ENCODE measurements around the gene RAPGEF6.

RAPGEF6 gene

GRCh38 chr5:131607903-131608540, 27.0 kb downstream of the RAPGEF6 start:
- TF ChIP-seq EZH2phosphoT487 (IDR thresholded peaks at IDR 0.05; ENCODE audit: borderline replicate concordance, low read length) (no peak), CTCF (IDR thresholded peaks at IDR 0.05; ENCODE audit: low read depth, low read length, poor library complexity, severe bottlenecking) (no peak)
- Histone ChIP-seq H3K4me2 (ENCODE audit: low read length) (no peak overlapping the region), H3K4me3 (ENCODE audit: low read length) (no peak overlapping the region), H3K79me2 (ENCODE audit: control insufficient read depth, low read length) (peaks cover 97% of the 10 kb centered on the region), H3K27me3 (ENCODE audit: control insufficient read depth, low read length) (no peaks in the 10 kb centered on the region), H3K36me3 (ENCODE audit: control insufficient read depth, low read length) (peaks cover 29% of the 10 kb centered on the region), H3K4me1 (ENCODE audit: control insufficient read depth, low read length) (peaks cover 6% of the 10 kb centered on the region; the same call in 1 of the 2 replicates), H3F3A (ENCODE audit: control insufficient read depth, insufficient read depth) (no peaks in the 10 kb centered on the region), H3K9me2 (replicated peaks; ENCODE audit: control insufficient read depth, low read length) (no peaks in the 10 kb centered on the region), H3K27ac (ENCODE audit: low read depth, low read length) (no peak overlapping the region), H3K9me3 (ENCODE audit: control insufficient read depth, insufficient read depth, low read length) (no peaks in the 10 kb centered on the region), H4K20me1 (ENCODE audit: control insufficient read depth, insufficient read depth, low read depth, low read length) (peaks cover 20% of the 10 kb centered on the region; the same call in 1 of the 2 replicates)

- Histone ChIP-seq H3K9me2 (replicated peaks; ENCODE audit: control insufficient read depth, low read length) (no peaks in the 10 kb centered on the region), H3K9me3 (ENCODE audit: control insufficient read depth, insufficient read depth, low read length) (no peaks in the 10 kb centered on the region), H3K27ac (ENCODE audit: low read depth, low read length) (no peak overlapping the region), H4K20me1 (ENCODE audit: control insufficient read depth, insufficient read depth, low read depth, low read length) (peaks cover 17% of the 10 kb centered on the region; the same call in 1 of the 2 replicates), H3K36me3 (ENCODE audit: control insufficient read depth, low read length) (peaks cover 34% of the 10 kb centered on the region), H3K4me1 (ENCODE audit: control insufficient read depth, low read length) (peaks cover 6% of the 10 kb centered on the region; the same call in 1 of the 2 replicates), H3K4me3 (ENCODE audit: low read length) (no peak overlapping the region), H3F3A (ENCODE audit: control insufficient read depth, insufficient read depth) (no peaks in the 10 kb centered on the region), H3K27me3 (ENCODE audit: control insufficient read depth, low read length) (no peaks in the 10 kb centered on the region), H3K79me2 (ENCODE audit: control insufficient read depth, low read length) (peaks cover 96% of the 10 kb centered on the region), H3K4me2 (ENCODE audit: low read length) (no peak overlapping the region)
- TF ChIP-seq CTCF (IDR thresholded peaks at IDR 0.05; ENCODE audit: low read depth, low read length, poor library complexity, severe bottlenecking), result no peak
- no peak for TF ChIP-seq EZH2phosphoT487 (IDR thresholded peaks at IDR 0.05; ENCODE audit: borderline replicate concordance, low read length)
Measured at GRCh38 chr5:131607418-131607817, 27.6 kb downstream of the RAPGEF6 start.

- H3F3A ChIP-seq (ENCODE audit: control insufficient read depth, insufficient read depth), result no peaks in the 10 kb centered on the region
- H3K27ac ChIP-seq (ENCODE audit: low read depth, low read length), result no peak overlapping the region
- no peak for TF ChIP-seq CTCF (IDR thresholded peaks at IDR 0.05; ENCODE audit: low read depth, low read length, poor library complexity, severe bottlenecking)
- no peak for TF ChIP-seq EZH2phosphoT487 (IDR thresholded peaks at IDR 0.05; ENCODE audit: borderline replicate concordance, low read length)
- H3K27me3 ChIP-seq (ENCODE audit: control insufficient read depth, low read length), result no peaks in the 10 kb centered on the region
- peaks cover 6% of the 10 kb centered on the region; the same call in 1 of the 2 replicates for H3K4me1 ChIP-seq (ENCODE audit: control insufficient read depth, low read length)
- no peak overlapping the region for H3K4me2 ChIP-seq (ENCODE audit: low read length)
- peaks cover 40% of the 10 kb centered on the region for H3K36me3 ChIP-seq (ENCODE audit: control insufficient read depth, low read length)
- no peaks in the 10 kb centered on the region for H3K9me2 ChIP-seq (replicated peaks; ENCODE audit: control insufficient read depth, low read length)
- H4K20me1 ChIP-seq (ENCODE audit: control insufficient read depth, insufficient read depth, low read depth, low read length), result peaks cover 17% of the 10 kb centered on the region; the same call in 1 of the 2 replicates
- H3K79me2 ChIP-seq (ENCODE audit: control insufficient read depth, low read length), result peaks cover 87% of the 10 kb centered on the region
- no peaks in the 10 kb centered on the region for H3K9me3 ChIP-seq (ENCODE audit: control insufficient read depth, insufficient read depth, low read length)
- H3K4me3 ChIP-seq (ENCODE audit: low read length), result no peak overlapping the region
Measured at GRCh38 chr5:131605086-131605485, 29.9 kb downstream of the RAPGEF6 start.
